ENCODE measurements around the gene MYBBP1A. TPM values are rescaled to one million over a fixed set of nuclear protein-coding genes. Genes with fewer than 3 reads are reported as not detected.

Gene MYBBP1A
- polyA plus RNA-seq, 3 donors = 4.2 to 22.3 (median 5.3) TPM

DNA sequence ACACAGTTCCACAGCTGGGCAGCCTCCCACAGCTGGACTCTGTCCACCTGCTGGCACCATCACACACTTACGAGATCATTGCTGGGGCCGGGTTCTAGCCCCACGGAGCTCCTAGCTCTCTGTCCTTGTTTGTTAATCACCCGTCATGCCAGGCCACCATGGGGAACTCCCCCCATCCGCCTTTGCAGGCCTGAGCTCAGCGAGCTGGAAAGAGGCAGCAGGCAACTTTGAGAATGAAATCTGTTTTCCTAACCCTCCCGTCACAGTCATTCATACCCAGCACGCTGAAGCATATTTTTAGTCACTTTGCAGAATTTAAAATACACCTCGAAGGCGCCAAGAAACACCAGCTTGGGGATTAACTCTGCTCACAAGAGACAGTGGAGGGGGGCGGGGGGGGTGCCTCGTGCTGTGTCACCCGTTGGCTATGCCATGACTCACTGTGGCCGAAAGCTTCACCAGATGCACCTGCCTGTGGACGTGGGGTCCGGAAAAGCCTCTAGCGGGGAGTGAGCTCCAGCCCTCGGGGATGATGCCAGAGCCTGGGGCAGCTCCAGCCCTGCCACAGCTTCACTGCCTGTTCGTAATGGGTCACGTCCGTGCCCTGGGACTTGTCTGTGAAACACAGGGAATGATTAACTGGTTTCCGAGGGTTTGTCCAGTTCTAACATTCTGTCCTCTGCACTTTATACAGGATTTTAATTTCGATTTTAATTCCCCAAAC, 57.9 kb downstream of the MYBBP1A start:
- intact Hi-C loops (cut with micrococcal nuclease) = no loop called here
- H3K27ac Mint-ChIP-seq = no peak overlapping the region
- no peak overlapping the region for H3K4me3 ChIP-seq (replicated peaks in 1 of 3; ENCODE audit: low read depth in 2 of 3, low read length in 3 of 3)
- peaks cover 14 to 42% of the 10 kb centered on the region in 2 donors for H3K27me3 ChIP-seq (ENCODE audit: control insufficient read depth in 2 of 2, insufficient read depth in 2 of 2, low read length in 2 of 2)
- no peak overlapping the region for H3K4me2 ChIP-seq (replicated peaks; ENCODE audit: extremely low read depth, low read length, poor library complexity, severe bottlenecking)
- no peaks in the 10 kb centered on the region for H3K79me2 ChIP-seq (ENCODE audit: insufficient read depth, low read length)
- H3K4me1 ChIP-seq (ENCODE audit: control insufficient read depth in 1 of 2, insufficient read depth in 2 of 2, low read length in 2 of 2) = peaks cover 34 to 41% of the 10 kb centered on the region in 2 donors
- peaks cover 0 to 5% of the 10 kb centered on the region in 2 donors for H3K36me3 Mint-ChIP-seq
- peaks cover 0 to 17% (median 0%) of the 10 kb centered on the region in 7 donors for H3K9me3 Mint-ChIP-seq
- TF ChIP-seq, protein P1, sequence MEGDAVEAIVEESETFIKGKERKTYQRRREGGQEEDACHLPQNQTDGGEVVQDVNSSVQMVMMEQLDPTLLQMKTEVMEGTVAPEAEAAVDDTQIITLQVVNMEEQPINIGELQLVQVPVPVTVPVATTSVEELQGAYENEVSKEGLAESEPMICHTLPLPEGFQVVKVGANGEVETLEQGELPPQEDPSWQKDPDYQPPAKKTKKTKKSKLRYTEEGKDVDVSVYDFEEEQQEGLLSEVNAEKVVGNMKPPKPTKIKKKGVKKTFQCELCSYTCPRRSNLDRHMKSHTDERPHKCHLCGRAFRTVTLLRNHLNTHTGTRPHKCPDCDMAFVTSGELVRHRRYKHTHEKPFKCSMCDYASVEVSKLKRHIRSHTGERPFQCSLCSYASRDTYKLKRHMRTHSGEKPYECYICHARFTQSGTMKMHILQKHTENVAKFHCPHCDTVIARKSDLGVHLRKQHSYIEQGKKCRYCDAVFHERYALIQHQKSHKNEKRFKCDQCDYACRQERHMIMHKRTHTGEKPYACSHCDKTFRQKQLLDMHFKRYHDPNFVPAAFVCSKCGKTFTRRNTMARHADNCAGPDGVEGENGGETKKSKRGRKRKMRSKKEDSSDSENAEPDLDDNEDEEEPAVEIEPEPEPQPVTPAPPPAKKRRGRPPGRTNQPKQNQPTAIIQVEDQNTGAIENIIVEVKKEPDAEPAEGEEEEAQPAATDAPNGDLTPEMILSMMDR (IDR thresholded peaks at IDR 0.05) = no peak
- no peaks in the 10 kb centered on the region for H4K20me1 ChIP-seq (ENCODE audit: insufficient read depth, low read length)
- peaks cover 38% of the 10 kb centered on the region for H3K4me1 Mint-ChIP-seq
- peaks cover 46 to 47% (median 46%) of the 10 kb centered on the region in 3 donors for H3K27me3 Mint-ChIP-seq (ENCODE audit: low read depth in 3 of 3)
- H3K4me3 Mint-ChIP-seq = peak overlapping the region in 1 of 2 donors; percentile 50
- no peak overlapping the region for H3K9ac ChIP-seq (ENCODE audit: insufficient read depth, low read length, poor library complexity, severe bottlenecking)
- H3K27ac ChIP-seq (ENCODE audit: low read depth in 1 of 2, low read length in 2 of 2) = no peak overlapping the region
- 68% methylated on average over 15 of the region's 23 CpGs for WGBS (ENCODE audit: insufficient coverage)
- no peaks in the 10 kb centered on the region for H3K36me3 ChIP-seq (replicated peaks in 1 of 2; ENCODE audit: control insufficient read depth in 1 of 2, insufficient read depth in 2 of 2, low read length in 2 of 2)
- H3K9me3 ChIP-seq (replicated peaks in 1 of 2; ENCODE audit: control insufficient read depth in 1 of 2, insufficient read depth in 1 of 2, low read length in 2 of 2) = peaks cover 0 to 13% of the 10 kb centered on the region in 2 donors
- DNase-seq = peak in 1 of 3 donors; percentile 22
- H2AFZ ChIP-seq (ENCODE audit: insufficient read depth, low read depth, low read length, poor library complexity, severe bottlenecking) = no peak overlapping the region

DNA sequence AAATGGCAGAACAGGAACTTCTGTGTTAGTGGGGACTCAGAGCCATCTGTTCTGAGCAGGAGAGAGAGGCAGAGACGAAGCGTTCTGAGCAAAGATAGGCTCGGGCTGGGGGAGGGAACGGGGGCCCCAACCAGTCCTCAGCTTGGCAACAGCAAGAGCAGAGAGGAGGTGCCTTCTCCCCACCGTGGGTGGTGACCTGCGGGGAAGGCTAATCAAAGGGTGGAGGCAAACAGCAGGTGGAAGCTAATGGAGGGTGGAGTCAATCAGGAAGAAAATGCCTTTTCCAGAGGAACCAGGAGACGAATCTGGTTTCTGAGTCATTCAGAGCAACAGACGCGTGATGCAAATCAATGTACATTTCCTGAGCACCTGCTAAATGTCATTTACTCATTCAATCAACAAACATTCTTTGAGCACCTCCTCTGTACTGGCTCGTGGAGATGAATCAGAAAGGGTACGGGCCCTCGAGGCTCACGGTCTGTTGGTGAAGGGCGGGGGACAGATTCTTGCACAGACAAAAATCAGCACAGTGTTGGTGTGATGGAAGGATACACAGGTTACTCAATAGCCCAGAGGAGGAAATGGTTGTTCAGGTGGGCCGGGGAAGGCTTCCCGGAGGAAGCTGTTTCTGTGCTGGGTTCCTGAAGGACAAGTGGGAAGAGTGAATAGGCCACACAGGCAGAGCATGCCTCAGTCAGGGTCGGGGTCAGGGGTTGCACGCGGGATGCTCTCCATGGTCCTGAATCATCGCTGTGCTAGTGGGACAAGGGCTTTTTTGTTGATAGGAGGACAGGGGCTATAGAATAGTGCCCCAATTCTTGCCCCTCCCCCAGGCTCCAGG, 62.2 kb downstream of the MYBBP1A start:
- DNase-seq = peak in 1 of 3 donors; percentile 21
- peak overlapping the region in 1 of 3 experiments; percentile 24 for H3K4me3 ChIP-seq (replicated peaks in 1 of 3; ENCODE audit: low read depth in 2 of 3, low read length in 3 of 3)
- TF ChIP-seq, protein P1 (IDR thresholded peaks at IDR 0.05) = no peak
- H3K36me3 ChIP-seq (replicated peaks in 1 of 2; ENCODE audit: control insufficient read depth in 1 of 2, insufficient read depth in 2 of 2, low read length in 2 of 2) = no peaks in the 10 kb centered on the region
- peaks cover 13 to 19% (median 16%) of the 10 kb centered on the region in 3 donors for H3K27me3 Mint-ChIP-seq (ENCODE audit: low read depth in 3 of 3)
- no peaks in the 10 kb centered on the region for H4K20me1 ChIP-seq (ENCODE audit: insufficient read depth, low read length)
- no peaks in the 10 kb centered on the region for H3K9me3 Mint-ChIP-seq
- H3K79me2 ChIP-seq (ENCODE audit: insufficient read depth, low read length) = no peaks in the 10 kb centered on the region
- intact Hi-C loops (cut with micrococcal nuclease) = no loop called here
- H3K9ac ChIP-seq (ENCODE audit: insufficient read depth, low read length, poor library complexity, severe bottlenecking) = no peak overlapping the region
- H3K4me2 ChIP-seq (replicated peaks; ENCODE audit: extremely low read depth, low read length, poor library complexity, severe bottlenecking) = peak overlapping the region; percentile 33
- 0% methylated on average over 6 of the region's 20 CpGs for WGBS (ENCODE audit: insufficient coverage)
- H3K4me1 Mint-ChIP-seq = peaks cover 39% of the 10 kb centered on the region
- peaks cover 0 to 12% of the 10 kb centered on the region in 2 donors for H3K27me3 ChIP-seq (ENCODE audit: control insufficient read depth in 2 of 2, insufficient read depth in 2 of 2, low read length in 2 of 2)
- no peaks in the 10 kb centered on the region for H3K36me3 Mint-ChIP-seq
- H3K27ac Mint-ChIP-seq = peak overlapping the region in 5 of 7 donors; percentile 30 to 73 (median 59)
- H3K27ac ChIP-seq (ENCODE audit: low read depth in 1 of 2, low read length in 2 of 2) = no peak overlapping the region
- peak overlapping the region in 1 of 2 donors; percentile 80 for H3K4me3 Mint-ChIP-seq
- H2AFZ ChIP-seq (ENCODE audit: insufficient read depth, low read depth, low read length, poor library complexity, severe bottlenecking) = peak overlapping the region; percentile 49
- H3K9me3 ChIP-seq (replicated peaks in 1 of 2; ENCODE audit: control insufficient read depth in 1 of 2, insufficient read depth in 1 of 2, low read length in 2 of 2) = no peaks in the 10 kb centered on the region
- peaks cover 32 to 39% of the 10 kb centered on the region in 2 donors for H3K4me1 ChIP-seq (ENCODE audit: control insufficient read depth in 1 of 2, insufficient read depth in 2 of 2, low read length in 2 of 2)
